Measurements from ENCODE around the gene KCNJ6.

Gene KCNJ6

GRCh38 chr21:37631319-37632117 lies 284.7 kb downstream of the KCNJ6 start:
- DNase-seq: no peak

DNA sequence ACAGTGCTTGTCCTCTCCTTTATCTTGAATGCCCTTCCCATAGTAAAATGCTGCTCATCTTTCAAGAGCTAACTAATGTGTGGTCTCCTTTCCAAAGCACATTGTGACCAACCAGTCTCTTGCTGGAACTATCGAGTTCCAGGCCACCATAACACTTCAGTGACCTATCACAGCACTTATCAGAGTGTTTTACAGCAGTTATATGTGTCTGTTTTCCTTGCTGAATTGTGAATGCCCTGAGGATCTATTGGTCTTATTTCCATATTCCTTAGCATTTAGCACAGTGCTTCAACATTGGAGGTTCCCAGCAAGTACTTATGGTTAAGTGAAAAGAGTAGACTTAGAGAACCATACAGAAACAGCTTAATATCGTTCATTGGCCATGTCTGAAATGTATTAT lies 285.4 kb downstream of the KCNJ6 start:
- DNase-seq: no peak

DNA sequence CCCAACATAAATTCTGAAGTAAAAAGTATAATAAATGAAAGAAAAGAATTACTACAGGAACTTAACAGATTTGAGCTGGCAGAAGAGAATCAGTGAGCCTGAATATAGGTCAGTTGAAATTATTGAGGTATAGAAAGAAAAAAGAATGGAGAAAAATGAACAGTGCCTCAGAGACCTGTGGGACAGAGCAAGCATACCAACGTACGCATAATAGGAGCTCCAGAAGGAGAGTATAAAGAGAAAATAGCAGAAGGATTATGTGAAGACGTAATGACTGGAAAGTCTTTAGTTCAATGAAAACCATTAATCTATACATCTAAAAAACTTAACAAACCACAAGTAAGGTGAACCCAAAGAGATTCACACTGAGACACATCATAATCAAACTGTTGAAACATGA lies 287.9 kb downstream of the KCNJ6 start:
- no peak for DNase-seq

DNA sequence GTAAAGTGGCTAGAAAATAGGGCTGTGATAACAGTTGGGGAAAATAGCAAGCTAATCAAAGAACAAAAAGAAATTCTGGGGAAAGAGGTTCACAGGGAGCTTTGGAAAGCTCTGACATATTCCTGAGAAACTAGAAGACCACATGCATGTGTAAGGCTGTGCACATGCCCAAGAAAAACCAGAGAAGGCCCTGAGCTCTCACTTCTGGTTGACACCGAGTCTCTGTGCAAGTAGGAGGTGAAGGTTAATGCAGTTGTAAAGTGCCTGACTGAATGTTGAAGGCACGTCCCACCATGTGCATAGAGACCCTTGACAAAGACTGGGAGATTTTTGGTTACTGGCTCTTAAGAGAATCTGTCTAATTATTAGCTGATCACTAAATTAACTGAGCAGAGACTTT lies 288.7 kb downstream of the KCNJ6 start:
- DNase-seq: no peak

DNA sequence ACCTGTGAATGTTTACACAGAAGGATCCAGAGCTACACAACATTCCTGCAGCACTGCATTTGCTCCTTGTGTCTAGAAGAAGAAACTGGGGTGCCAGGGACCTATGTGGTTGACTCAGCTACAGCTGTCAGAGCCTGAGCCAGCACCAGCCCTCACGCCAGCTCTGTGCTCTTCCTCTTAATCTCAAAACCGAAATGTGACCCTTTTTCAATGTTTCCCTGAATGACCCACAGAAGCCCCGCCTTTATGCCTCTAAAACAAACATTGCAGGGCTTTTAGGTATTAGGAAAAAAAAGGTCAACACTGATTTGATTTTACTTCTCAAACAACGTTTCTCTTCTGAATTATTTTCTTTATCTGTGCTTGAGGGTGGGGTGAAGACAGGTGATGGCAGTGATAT lies 289.2 kb downstream of the KCNJ6 start:
- no peak for DNase-seq

GRCh38 chr21:37626320-37626719 lies 289.9 kb downstream of the KCNJ6 start:
- no peak for DNase-seq

DNA sequence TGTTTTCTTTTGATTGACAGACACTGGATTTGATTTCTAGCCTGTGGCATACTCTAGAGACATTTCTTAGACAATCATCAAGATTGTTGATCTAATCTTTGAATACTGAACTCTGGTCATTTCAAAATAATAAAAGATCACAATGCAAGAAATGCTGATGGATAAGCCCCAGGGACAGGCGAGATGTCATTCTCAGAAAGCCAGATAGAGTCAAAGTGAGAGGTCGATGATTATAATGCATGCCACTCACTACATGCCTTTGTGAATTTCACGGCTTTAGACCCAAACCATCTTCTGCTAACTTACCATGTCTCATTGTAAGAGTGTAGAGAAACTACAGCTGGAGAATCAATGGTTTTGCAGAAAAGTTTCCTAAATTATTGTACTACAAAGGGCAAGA lies 292.6 kb downstream of the KCNJ6 start:
- no peak for DNase-seq

- DNase-seq: no peak
Measured at GRCh38 chr21:37623183-37623582, 293.1 kb downstream of the KCNJ6 start.

- DNase-seq: no peak
Measured at GRCh38 chr21:37622755-37623154, 293.5 kb downstream of the KCNJ6 start.

- no peak for DNase-seq
Measured at GRCh38 chr21:37620401-37620800, 295.9 kb downstream of the KCNJ6 start.

GRCh38 chr21:37619464-37619974 lies 296.7 kb downstream of the KCNJ6 start:
- DNase-seq: no peak

GRCh38 chr21:37618081-37618480 lies 298.2 kb downstream of the KCNJ6 start:
- DNase-seq: no peak

GRCh38 chr21:37615962-37616361 lies 300.3 kb downstream of the KCNJ6 start:
- DNase-seq: no peak

- DNase-seq: no peak
Measured at GRCh38 chr21:37614351-37614875, 301.8 kb downstream of the KCNJ6 start.

DNA sequence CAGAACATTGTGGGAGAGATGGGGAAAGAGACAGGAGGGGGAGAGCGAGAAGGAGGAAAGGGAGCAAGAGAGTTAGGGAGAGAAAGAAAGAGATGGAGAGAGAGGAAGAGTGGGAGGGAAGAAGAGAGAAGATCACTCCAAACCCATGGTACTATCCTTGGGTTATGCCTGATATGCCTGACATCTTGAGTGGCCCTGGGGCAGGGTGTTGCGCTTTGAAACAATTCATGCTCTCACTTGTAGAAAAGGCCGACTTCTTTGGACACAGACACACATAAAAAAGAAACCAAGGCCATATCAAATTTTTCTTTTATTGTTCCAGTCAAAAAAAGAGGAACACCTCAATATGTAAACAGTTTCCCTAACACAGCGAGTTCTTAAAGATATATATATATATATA lies 309.2 kb downstream of the KCNJ6 start:
- DNase-seq: no peak

DNA sequence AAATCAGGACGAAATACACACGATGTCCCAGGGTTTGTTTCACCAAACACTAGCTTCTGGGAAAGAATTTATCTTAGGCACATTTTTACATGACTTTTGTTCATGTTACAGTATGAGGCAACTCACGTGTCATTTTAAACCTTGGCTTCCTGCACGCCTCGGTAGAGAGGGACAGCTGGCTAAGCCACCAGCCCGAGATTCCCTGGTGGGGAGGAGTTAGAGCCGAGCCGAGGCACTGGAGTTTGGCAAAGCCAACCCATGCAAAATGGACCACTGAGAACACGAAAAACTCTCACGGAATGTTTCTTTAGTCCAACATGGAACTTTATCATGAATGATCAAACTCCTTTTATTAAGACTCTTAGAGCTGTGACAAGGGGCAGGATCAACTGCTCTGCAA lies 309.7 kb downstream of the KCNJ6 start:
- no peak for DNase-seq

- no peak for DNase-seq
Measured at GRCh38 chr21:37605006-37605405, 311.3 kb downstream of the KCNJ6 start.

DNA sequence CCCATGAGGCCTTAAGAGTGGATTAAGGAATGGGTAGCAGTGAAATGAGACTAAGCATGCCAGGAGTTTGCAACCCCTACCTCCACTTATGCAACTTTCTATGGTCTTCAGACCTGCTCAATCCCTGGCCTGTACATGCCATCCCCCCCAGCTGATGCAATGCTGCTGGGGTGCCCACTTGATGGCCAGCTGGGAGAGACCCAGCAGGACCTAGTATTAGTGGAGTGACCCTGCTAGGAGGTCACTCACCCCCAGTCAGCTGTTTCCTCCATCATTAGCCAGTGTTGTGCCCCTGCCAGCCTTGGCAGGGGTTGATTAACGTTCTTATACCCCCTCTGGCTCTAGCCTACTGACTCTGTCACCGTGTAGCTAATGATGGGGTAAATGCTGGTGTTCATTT lies 313.1 kb downstream of the KCNJ6 start:
- no peak for DNase-seq

DNA sequence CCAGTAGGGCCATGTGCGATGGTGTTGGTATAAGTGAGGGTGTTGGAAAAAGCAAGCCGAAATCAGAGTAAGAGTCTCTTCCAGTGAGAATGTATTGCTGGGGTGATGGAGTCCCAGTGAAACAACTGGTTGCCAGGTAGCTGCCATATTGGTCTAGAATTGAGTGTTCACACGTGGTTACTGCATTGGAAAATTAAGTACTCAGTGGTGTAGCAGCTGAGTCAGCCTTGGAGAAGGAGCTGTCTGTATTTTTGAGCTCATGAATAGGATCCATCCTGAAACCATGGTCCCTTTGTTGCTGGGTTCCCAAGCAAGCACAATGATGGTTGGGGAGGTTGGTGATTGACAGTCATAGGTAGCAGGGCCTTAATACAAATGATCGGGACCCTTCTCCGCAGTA lies 314.3 kb downstream of the KCNJ6 start:
- DNase-seq: no peak

- no peak for DNase-seq
Measured at GRCh38 chr21:37601027-37601426, 315.2 kb downstream of the KCNJ6 start.

GRCh38 chr21:37595944-37596343 lies 320.3 kb downstream of the KCNJ6 start:
- no peak for DNase-seq

GRCh38 chr21:37594472-37594951 lies 321.7 kb downstream of the KCNJ6 start:
- no peak for DNase-seq

GRCh38 chr21:37593740-37594471 lies 322.4 kb downstream of the KCNJ6 start:
- no peak for DNase-seq

DNA sequence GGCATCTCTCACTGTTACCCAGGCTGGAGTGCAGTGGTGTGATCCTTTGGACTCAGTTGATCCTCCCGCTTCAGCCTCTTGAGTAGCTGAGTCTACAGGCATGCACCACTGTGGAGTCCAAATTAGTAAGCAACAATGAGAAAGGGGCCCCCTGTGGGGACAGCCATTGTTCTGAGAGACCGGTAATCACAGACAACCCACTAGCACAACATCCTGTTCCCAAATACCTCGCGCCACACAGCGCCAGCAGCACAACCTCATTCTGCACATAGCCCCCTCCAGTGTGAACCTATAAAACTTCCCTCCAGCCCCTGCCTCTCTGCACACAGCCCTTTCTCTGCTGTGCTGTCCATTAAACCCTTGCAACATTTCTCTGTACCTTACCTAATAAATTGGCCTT lies 323.2 kb downstream of the KCNJ6 start:
- no peak for DNase-seq

Data from T-helper 2 cell (primary cell).